ENCODE data around the gene NABP2.
"Not testable (repeated sequence)": the region's sequence is repeated elsewhere in the genome, so short reads cannot be mapped to it uniquely, and the experiment has no call there.

Gene NABP2

DNA sequence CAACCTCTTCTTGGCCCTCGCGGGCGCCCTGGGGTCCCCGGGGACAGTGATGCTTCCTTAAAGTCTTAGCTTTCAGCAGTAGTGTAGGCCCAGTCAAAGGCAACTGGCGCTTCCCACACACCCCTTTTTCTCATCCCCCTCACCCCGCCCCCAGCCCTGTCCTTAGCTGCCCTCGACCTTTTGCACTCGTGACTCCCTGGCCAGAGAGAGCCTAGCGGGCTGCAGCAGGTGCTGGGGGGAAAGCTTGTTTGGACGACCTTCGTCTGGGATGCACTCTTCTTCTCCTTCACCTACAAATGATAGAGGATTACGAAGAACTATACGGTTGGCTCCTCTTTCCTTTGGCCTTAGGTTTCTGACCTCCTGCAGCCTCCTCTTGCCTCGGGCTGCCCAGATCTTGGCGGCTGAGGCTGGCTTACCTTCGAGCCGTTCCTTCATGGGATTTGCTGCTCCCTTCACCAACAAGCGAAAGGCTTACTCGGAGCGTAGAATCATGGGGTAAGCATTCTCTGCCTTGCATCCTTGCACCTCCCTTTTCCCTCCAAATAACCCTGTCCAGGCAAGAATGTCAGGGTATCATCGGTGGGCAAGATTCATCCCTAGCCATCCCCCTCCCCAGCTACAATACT lies 43.4 kb downstream of the NABP2 start:
- no peaks in the 10 kb centered on the region for H3K36me3 ChIP-seq (ENCODE audit: control insufficient read depth, insufficient read depth, low read length)
- H3K27me3 ChIP-seq (ENCODE audit: control insufficient read depth, insufficient read depth, low read length) = no peaks in the 10 kb centered on the region
- peak overlapping the region; percentile 75 for H3K4me3 ChIP-seq (ENCODE audit: low read length)
- H3K9ac ChIP-seq (ENCODE audit: low read length) = peak overlapping the region; percentile 82
- H3K4me1 ChIP-seq (ENCODE audit: control insufficient read depth, insufficient read depth, low read length) = peaks cover 5% of the 10 kb centered on the region
- H3K9me3 ChIP-seq (ENCODE audit: control insufficient read depth, low read length) = no peaks in the 10 kb centered on the region

DNA sequence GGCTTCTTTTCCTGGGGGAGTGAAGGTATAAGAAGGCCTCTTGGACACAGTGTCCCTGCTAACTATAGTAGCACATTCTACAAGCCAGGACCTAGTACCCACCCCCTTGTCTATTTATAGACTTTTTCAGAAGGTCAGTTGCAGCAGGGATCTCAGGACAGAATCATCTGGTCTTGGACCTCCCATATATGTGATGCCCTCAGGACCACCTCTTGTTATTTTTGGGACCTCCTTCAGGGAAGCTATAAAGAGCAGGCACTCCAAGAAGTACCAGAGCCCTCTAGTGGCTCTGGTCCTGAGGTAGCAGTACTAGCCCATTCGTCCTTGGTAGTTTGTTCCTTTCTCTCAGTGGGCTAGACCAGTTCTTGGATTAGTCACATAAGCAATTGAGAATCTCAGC lies 46.9 kb downstream of the NABP2 start:
- H3K4me1 ChIP-seq (ENCODE audit: control insufficient read depth, insufficient read depth, low read length) = peaks cover 5% of the 10 kb centered on the region
- H3K4me3 ChIP-seq (ENCODE audit: low read length) = no peak overlapping the region
- no peaks in the 10 kb centered on the region for H3K9me3 ChIP-seq (ENCODE audit: control insufficient read depth, low read length)
- H3K27me3 ChIP-seq (ENCODE audit: control insufficient read depth, insufficient read depth, low read length) = no peaks in the 10 kb centered on the region
- H3K9ac ChIP-seq (ENCODE audit: low read length) = no peak overlapping the region
- H3K36me3 ChIP-seq (ENCODE audit: control insufficient read depth, insufficient read depth, low read length) = peaks cover 6% of the 10 kb centered on the region

DNA sequence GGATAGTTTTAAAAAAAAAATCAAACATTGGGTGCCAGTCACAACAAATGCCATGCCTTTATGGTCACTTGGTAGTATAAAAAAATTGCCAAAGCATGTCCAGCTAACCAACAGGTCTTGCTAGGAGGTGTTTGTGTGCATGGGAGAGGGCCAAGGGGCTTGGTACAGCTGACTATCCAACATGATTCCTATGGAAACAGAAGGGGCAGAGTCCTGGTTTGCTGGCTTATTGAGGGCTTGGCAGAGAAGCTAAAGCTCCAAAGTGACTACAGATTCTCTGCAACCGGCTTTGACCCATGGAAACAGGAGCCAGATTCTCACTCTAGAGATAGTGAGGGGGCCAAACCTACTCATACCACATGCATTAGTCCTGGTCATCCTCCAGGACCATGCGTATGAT lies 48.3 kb downstream of the NABP2 start:
- not testable (repeated sequence) for H3K9ac ChIP-seq (ENCODE audit: low read length); H3K36me3 ChIP-seq (ENCODE audit: control insufficient read depth, insufficient read depth, low read length); H3K4me3 ChIP-seq (ENCODE audit: low read length); H3K4me1 ChIP-seq (ENCODE audit: control insufficient read depth, insufficient read depth, low read length); H3K9me3 ChIP-seq (ENCODE audit: control insufficient read depth, low read length); H3K27me3 ChIP-seq (ENCODE audit: control insufficient read depth, insufficient read depth, low read length)

DNA sequence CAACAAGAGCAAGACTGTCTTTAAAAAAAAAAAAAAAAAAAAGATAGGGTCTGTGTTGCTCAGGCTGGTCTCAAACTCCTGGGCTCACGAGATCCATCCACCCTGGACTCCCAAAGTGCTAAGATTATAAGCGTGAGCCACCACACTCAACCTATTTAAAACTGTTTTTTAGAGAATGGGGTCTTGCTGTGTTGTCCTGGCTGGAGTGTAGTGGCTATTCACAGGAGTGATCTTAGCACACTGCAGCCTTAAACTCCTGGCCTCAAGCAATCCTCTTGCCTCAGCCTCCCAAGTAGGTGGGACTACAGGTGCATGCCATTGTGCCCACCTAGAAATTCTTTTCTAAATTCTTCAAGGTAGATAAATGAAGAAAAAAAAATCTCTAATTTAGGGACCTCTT lies 50.2 kb downstream of the NABP2 start:
- H3K36me3 ChIP-seq (ENCODE audit: control insufficient read depth, insufficient read depth, low read length) = peaks cover 6% of the 10 kb centered on the region
- no peaks in the 10 kb centered on the region for H3K9me3 ChIP-seq (ENCODE audit: control insufficient read depth, low read length)
- no peak overlapping the region for H3K4me3 ChIP-seq (ENCODE audit: low read length)
- H3K4me1 ChIP-seq (ENCODE audit: control insufficient read depth, insufficient read depth, low read length) = no peaks in the 10 kb centered on the region
- no peak overlapping the region for H3K9ac ChIP-seq (ENCODE audit: low read length)
- no peaks in the 10 kb centered on the region for H3K27me3 ChIP-seq (ENCODE audit: control insufficient read depth, insufficient read depth, low read length)

DNA sequence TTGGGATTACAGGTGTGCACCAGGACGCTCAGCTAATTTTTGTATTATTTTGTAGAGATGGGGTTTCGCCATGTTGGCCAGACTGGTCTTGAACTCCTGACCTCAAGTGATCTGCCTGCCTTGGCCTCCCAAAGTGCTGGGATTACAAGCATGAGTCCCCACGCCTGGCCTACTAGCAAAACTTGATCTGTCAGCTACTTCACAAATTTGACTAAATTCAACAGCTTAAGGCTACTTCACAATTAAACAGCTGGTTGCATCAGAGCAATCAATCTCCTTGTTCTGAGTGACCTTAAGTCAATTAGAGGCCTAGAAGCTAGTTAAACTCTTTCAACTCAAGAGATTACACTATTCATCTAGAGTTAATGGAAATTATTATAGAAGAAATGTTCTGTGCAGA lies 54.8 kb downstream of the NABP2 start:
- H3K4me3 ChIP-seq (ENCODE audit: low read length) = no peak overlapping the region
- H3K4me1 ChIP-seq (ENCODE audit: control insufficient read depth, insufficient read depth, low read length) = no peaks in the 10 kb centered on the region
- no peaks in the 10 kb centered on the region for H3K27me3 ChIP-seq (ENCODE audit: control insufficient read depth, insufficient read depth, low read length)
- no peaks in the 10 kb centered on the region for H3K9me3 ChIP-seq (ENCODE audit: control insufficient read depth, low read length)
- H3K36me3 ChIP-seq (ENCODE audit: control insufficient read depth, insufficient read depth, low read length) = no peaks in the 10 kb centered on the region
- H3K9ac ChIP-seq (ENCODE audit: low read length) = no peak overlapping the region
